NCI-H2081 (cell line): ENCODE measurements around the gene ESYT2.
A peak's percentile ranks its signal among the peaks of the same experiment; 100 is the strongest.

Experiments used
- DNase-seq, 2 experiments: peaks; one replicate each; lab custom pipeline; 2025; lab: John Stamatoyannopoulos, UW

Gene ESYT2

DNA sequence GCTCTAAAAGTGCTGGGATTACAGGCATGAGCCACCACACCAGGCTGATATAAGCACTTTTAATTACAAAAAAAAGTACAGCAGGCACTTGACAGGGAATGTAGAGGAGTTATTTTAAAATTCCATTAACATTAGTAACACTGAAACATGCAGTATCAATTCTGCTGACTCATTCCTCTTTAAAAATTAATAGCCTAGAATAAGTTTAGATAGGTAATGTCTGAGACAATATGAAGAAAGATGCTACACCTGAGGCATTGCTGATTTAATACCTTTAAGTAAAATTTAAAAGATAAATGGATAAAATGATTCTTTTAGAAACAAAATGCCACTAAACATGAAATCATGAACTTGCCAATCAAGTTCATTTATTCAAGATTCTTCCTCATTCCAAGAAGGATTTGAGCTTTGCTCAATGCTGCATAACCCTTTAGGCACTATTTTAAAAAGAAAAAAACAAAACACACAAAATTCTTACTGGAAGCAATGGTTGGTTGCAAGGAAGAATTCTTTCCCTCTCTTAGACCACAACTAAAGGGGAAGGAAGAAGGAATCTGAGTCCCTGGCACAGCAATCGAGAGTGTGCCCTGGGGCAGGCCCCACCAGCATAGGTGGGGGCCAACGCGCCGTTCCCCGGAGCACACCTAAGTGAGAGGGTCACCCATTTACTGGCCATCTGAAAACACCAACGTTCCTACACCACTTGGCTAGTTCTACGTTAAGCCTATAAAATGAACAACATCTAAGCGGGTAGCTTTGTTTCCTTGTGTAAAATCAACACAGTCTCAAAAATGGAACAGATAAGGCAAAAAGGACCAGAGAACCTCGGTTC, 26.6 kb downstream of the ESYT2 start:
- DNase-seq: no peak

GRCh38 chr7:158798741-158799140, 30.6 kb downstream of the ESYT2 start:
- no peak for DNase-seq

- no peak for DNase-seq
Observed at GRCh38 chr7:158796667-158797066, 32.6 kb downstream of the ESYT2 start.

GRCh38 chr7:158795272-158795671, 34.0 kb downstream of the ESYT2 start:
- no peak for DNase-seq

DNA sequence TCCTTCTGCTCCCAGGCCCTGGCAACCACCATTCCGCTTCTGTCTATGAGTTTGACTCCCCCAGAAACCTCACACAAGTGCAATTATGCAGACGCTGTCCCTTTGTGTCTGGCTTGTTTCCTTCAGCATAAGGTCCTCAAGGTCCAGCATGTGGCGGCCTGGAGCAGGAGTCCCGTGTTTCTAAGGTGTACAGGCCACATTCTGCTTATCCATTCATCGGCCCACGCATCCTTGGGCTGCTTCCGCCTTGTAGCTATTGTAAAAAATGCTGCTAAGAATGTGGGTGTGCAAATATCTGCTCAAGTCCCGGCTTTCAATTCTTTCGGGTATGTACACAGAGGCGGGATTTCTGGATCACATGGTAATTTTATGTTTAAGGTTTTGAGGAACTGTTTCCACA, 38.2 kb downstream of the ESYT2 start:
- no peak for DNase-seq

DNA sequence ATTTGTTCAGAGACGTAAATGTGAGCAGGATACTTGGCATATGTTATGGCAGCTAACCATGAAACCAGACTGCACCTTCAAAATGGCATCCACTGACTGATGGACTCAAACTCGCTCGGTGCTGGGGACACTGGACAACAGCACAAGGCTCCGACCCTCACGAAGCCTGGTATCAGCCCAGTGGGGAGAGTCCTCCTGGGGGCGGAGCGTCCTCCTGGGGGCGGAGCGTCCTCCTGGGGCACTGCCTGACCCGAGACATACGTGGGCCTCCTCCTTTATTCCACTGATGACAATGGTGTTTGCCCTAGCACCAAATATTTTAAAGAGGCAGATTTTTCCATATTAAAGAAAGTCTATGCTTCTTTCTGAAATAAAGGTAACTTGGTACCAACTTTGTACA, 39.5 kb downstream of the ESYT2 start:
- no peak for DNase-seq

DNA sequence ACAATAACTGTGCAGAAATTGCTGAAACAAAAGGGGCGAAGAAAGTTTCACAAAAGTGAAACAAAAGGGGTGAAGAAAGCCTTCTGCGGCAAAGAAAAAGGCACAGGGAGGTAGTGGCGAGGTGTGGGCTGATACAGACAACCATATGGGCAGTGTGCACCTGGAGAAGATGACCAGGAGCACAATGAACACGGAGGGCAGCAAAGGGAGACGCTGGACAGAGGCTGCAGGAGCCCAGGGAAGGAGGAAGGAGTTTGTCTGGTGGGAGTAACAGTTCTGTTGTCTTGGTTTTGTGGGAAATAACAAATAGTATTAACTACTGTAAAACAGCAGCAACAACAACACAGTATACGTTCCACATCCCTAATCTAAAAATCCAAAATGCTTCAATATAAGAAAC, 42.4 kb downstream of the ESYT2 start:
- DNase-seq: no peak

- no peak for DNase-seq
Observed at GRCh38 chr7:158784270-158784669, 45.0 kb downstream of the ESYT2 start.

GRCh38 chr7:158783595-158783994, 45.7 kb downstream of the ESYT2 start:
- no peak for DNase-seq

DNA sequence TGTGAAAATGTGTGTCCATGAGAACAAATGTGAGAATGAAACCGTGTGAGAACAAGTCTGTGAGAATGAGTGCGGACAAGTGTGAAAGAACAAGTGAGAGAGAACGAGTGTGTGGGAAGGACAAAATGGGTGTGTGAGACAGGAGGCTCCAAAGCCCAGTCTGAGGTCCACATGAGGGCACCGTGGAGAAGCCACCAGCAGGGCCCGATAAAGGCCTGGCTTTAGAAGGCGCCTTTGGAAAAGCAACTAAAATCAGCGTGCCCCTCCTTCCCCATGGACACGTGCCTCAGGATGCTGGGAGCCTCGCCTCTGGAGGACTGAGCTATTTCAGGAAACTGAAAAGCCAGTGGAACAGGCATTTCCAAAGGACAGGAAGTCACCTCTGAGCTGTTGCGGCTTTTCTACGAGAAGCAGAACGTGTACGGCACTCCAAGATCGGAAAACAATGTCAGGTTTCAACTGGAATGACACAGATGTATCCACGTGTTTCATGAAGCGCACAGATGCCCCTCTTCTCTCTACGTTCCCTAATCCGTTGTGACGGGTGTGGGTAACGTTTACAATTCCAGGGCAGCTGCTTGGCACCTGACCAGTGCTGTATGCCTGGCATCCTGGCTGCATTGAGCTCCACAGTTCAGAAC, 46.4 kb downstream of the ESYT2 start:
- peak in 1 of 2 experiments; percentile 35 for DNase-seq

DNA sequence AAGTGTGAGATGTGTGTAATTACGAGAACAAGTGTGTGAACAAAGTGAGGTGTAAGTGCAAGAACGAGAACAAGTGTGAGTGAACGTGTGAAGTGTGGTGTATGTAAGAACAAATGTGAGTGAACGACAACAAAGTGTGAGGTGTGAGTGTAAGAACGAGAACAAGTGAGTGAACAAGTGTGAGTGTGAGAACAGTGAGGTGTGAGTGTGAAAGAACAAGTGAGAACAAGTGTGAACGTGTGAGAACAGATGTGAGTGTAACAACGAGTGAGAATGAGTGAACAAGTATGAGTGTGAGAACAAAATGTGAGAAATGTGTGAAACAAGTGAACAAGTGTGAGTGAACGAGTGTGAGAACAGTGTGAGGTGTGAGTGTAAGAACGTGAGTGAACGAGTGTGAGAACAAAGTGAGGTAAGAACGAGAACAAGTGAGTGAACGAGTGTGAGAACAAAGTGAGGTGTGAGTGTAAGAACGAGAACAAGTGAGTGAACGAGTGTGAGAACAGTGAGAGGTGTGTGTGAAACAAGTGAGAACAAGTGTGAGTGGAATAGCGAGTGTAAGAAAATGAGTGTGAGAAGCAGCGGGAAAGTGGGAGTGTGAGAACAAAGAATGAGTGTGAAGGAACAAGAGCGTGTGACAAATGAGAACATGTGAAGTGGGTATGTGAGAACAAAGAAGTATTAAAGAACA, 47.2 kb downstream of the ESYT2 start:
- no peak for DNase-seq

DNA sequence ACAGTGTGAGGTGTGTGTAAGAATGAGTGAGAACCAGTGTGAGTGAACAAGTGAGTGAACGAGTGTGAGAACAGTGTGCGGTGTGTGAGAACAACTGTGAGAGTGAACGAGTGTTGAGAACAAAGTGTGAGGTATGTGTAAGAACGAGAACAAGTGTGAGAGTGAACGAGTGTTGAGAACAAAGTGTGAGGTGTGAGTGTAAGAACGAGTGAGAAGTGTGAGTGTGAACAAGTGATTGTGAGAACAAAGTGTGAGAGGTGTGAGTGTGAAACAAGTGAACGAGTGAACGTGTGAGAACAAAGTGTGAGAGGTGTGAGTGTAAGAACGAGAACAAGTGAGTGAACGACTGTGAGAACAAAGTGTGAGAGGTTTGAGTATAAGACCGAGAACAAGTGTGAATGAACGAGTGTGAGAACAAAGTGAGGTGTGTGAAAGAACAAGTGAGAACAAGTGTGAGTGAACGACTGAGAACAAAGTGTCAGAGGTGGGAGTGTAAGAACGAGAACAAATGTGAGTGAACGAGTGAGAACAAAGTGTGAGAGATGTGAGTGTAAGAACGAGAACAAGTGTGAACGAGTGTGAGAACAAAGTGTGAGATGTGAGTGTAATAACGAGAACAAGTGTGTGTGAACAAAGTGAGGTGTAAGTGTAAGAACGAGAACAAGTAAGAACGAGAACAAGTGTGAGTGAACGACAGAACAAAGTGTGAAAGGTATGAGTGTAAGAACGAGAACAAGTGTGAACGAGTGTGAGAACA, 47.9 kb downstream of the ESYT2 start:
- DNase-seq: no peak

- no peak for DNase-seq
Observed at GRCh38 chr7:158779061-158780000, 50.0 kb downstream of the ESYT2 start.

- DNase-seq: no peak
Observed at GRCh38 chr7:158778471-158778870, 50.8 kb downstream of the ESYT2 start.

GRCh38 chr7:158777793-158778192, 51.5 kb downstream of the ESYT2 start:
- no peak for DNase-seq

- no peak for DNase-seq
Observed at GRCh38 chr7:158776474-158776873, 52.8 kb downstream of the ESYT2 start.

- no peak for DNase-seq
Observed at GRCh38 chr7:158774952-158775351, 54.4 kb downstream of the ESYT2 start.

DNA sequence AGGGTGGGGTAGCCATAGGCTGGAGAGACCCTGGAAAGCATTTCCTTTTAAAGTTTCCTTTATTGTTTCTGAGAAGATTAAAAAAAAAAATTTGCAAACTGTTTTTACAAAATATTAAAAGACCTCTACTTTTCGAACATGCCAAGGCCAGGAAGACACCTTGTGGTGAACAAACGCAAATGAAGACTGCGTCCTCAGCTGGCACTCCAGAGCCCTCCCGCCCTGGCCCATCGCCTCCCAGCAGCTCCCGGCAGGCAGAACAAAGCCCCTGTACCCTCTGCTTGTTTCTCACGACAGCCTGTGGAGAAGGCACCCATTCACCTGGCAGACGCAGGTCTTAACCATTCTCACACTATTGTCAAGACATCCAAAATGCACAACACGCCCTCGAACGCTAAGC, 56.4 kb downstream of the ESYT2 start:
- DNase-seq: no peak

GRCh38 chr7:158771213-158771834, 58.0 kb downstream of the ESYT2 start:
- no peak for DNase-seq

DNA sequence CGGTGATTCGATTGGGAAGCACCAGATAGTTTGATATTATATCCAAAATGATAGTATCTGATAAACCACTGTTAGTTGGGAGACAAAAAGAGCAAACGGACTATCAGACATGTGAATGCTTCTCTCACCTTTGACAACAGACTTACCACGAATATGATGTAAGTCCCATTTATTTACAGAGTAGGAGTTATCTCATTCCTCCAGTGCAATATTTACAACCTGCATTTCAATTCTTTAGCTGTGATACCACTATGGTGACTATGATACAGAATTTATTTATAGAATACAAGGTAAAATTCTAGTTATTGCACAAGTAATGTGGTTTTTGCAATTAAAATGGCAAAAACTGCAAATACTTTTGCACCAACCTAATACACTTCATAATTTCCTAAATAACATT, 61.6 kb downstream of the ESYT2 start:
- no peak for DNase-seq
